Measurements from ENCODE around the gene CFAP73. TPM values are rescaled to one million over a fixed set of nuclear protein-coding genes. Genes with fewer than 3 reads are reported as not detected.
"Not testable (repeated sequence)": the region's sequence is repeated elsewhere in the genome, so short reads cannot be mapped to it uniquely, and the experiment has no call there.

Gene CFAP73
- total RNA-seq, 1 donor, result not detected

- H3K4me3 ChIP-seq (ENCODE audit: low read depth, low read length), result no peak overlapping the region
- no peak for TF ChIP-seq CTCF (IDR thresholded peaks at IDR 0.05; ENCODE audit: insufficient read depth, low read length)
- no peak for DNase-seq (ENCODE audit: low read depth)
Measured at GRCh38 chr12:113200021-113200797, 50.7 kb downstream of the CFAP73 start.

DNA sequence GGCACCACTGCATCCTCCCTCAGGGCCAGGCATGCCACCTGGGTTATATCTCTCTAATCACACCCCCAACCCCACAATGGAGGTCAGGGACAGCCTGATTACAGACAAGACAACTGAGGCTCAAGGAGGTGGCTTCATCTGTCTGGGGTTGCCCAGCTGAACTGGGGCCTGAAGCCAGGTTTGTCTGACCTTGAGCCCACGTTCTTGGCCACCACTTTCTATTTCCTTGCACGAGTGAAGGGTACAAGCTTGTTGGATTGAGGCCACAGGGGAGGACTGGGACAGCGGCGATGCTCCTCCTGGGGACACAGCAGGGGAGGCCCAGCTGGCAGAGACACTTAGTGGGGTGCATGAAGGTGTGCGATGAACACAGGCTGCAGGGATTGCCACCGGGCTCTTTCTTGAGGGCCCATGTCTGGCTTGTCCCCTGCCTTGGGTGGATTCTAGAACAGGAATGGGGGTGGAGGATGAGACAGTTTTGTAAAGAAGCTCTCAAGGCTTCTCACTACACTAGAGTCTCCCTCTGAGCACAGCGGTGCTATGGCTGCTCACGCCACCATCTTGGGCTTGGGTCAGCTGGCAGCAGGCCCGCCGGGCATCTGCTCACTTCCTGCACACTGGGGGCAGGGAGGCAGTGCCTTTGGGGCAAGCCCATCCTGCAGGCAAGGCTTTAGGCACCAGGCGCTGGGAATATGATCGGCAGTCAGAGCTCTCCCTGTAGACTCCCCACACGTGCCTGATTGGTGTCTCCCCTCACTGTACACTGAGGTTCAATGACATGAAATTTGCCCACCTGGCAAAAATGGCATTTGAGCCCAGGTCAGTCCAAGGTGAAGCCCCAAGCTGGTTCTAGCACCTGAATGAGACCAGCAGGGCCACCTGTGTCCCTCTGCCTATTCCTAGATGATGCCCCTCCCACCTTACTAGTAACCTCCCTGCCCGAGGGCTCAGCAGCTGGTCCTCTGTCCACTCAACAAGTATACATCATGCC lies 52.0 kb downstream of the CFAP73 start:
- TF ChIP-seq CTCF (IDR thresholded peaks at IDR 0.05; ENCODE audit: insufficient read depth, low read length), result no peak
- no peak overlapping the region for H3K4me3 ChIP-seq (ENCODE audit: low read depth, low read length)
- DNase-seq (ENCODE audit: low read depth), result no peak

DNA sequence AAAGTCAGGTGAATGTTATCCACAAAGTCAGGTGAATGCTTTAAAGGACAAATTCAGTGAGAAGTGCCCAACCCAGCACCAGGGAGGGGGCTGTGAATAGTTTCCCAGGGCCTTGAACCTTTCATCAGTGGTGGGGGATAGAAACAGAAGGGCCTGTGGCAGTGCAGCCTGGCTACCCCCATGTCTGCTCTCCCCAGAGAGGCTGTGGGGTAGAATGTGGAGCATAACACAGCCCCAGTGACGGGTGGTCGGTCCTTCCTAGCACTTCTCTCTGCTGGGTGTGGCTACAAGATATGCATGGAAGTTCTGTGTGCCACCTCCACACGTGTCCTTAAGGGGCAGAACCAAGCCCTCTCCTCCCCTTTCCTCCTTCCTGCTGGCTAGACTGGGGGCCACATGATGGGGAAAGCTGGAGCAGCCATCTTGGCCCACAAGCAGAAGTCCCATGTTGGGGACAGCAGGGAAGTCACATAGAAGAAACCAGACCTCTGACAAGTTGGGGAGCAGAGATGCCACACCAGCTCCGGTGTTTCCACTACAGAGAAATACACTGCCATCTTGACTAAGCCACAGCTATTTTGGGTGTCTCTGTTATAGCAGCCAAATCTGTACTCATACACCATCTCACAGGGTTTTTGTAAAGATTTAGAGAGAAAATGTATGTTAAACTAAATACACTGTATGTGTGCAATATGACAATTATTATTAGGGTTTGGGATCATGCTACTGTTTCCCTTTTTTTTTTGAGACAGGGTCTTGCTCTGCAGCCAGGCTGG lies 53.0 kb downstream of the CFAP73 start:
- no peak overlapping the region for H3K4me3 ChIP-seq (ENCODE audit: low read depth, low read length)
- TF ChIP-seq CTCF (IDR thresholded peaks at IDR 0.05; ENCODE audit: insufficient read depth, low read length), result no peak
- DNase-seq (ENCODE audit: low read depth), result no peak

DNA sequence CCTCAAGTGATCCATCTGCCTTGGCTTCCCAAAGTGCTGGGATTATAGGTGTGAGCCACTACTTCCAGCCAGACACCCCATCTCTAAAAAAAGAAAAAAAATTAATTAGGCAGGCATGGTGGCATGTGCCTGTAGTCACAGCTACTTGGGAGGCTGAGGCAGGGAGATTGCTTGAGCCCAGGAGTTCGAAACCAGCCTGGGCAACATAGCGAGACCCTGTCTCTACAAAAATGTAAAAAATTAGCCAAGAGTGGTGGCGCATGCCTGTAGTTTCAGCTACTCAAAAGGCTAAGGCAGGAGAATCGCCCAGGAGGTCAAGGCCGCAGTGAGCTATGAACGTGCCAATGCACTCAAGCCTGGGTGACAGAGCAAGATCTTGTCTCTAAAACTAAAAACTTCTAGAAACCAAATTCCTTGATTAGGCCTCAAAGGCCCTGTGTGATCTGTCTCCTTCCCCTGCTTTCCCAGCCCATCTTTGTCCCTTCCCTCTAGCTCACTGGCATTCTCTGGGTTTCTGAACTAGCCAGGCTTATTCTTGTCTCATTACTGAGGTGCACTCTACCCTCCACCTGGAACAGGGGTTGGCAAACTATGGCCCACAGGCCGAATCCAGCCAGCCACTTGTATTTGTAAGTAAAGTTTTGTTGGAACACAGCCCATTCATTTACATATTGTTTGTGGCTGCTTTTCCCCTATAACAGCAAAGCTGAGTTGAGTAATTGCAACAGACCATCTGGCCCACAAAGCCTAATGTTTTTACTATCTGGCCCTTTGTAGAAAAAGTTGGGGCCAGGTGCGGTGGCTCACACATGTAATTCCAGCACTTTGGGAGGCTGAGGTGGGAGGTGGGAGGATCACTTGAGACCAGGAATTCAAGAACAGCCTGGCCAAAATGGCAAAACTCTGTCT lies 54.6 kb downstream of the CFAP73 start:
- DNase-seq (ENCODE audit: low read depth), result no peak
- TF ChIP-seq CTCF (IDR thresholded peaks at IDR 0.05; ENCODE audit: insufficient read depth, low read length), result no peak
- H3K4me3 ChIP-seq (ENCODE audit: low read depth, low read length), result no peak overlapping the region

DNA sequence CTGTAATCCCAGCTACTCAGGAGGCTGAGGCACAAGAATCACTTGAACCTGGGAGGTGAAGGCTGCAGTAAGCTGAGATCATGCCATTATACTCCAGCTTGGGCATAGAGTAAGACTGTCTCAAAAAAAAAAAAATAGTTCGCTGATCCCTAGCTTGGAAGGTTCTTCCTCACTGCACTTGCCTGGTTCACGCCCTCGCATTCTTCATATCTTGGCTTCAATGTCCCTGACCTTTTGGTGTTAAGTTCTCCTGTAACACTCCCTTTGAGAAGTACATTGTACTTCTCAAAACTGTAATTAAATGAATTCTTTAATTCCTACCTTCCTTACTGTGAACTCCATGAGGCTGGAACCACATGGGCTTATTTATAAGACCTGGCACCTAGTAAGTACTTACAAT lies 55.3 kb downstream of the CFAP73 start:
- no peak overlapping the region for H3K4me3 ChIP-seq (ENCODE audit: low read depth, low read length)
- no peak for DNase-seq (ENCODE audit: low read depth)
- TF ChIP-seq CTCF (IDR thresholded peaks at IDR 0.05; ENCODE audit: insufficient read depth, low read length), result no peak

DNA sequence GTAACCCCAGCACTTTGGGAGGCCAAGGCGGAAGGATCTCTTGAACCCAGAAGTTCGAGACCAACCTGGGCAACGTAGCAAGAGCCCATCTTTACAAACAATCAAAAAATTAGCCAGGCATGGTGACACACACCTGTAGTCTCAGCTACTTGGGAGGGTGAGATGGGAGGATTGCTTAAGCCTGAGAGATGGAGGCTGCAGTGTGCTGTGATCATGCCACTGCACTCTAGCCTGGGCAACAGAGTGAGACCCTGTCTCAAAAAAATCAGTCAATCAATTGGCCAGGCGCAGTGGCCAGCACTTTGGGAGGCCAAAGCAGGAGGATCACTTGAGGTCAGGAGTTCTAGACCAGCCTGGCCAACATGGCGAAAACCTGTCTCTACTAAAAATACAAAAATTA lies 57.3 kb downstream of the CFAP73 start:
- DNase-seq (ENCODE audit: low read depth); H3K4me3 ChIP-seq (ENCODE audit: low read depth, low read length): not testable (repeated sequence)
